Tibial nerve (tissue), 4 donors: ENCODE results near the gene ANKZF1. TPM values are rescaled to one million over a fixed set of nuclear protein-coding genes. Genes with fewer than 3 reads are reported as not detected.
A peak's percentile ranks its signal among the peaks of the same experiment; 100 is the strongest.

ENCODE experiments used
- DNase-seq, 2 donors: peaks; one replicate each; pipeline ENCODE4 v3.0.0-alpha.2; 2019; ENCODE audit warnings: low spot score in 2 of 2
- H3K27ac ChIP-seq, 4 donors: fragments of 200-600 bp; sonication (generic) in 3 of 4; one replicate each; pipeline ENCODE4 v1.5.1; 2017 to 2019; ENCODE audit warnings: mild to moderate bottlenecking in 1 of 4
- H3K27me3 ChIP-seq, 2 donors: fragments of 200-600 bp; sonication (generic) in 1 of 2; one replicate each; pipeline versions ENCODE4 v1.5.1 to v1.6.0; 2017 to 2019
- H3K36me3 ChIP-seq, 3 donors: fragments of 200-600 bp; sonication (generic); one replicate each; pipeline ENCODE4 v1.5.1; 2018 to 2019
- H3K4me1 ChIP-seq, 4 donors: fragments of 200-600 bp; sonication (generic) in 3 of 4; one replicate each; pipeline ENCODE4 v1.5.1; 2017 to 2019
- H3K4me3 ChIP-seq, 4 donors: fragments of 200-600 bp; sonication (generic) in 3 of 4; one replicate each; pipeline ENCODE4 v1.5.1; 2017 to 2019; ENCODE audit warnings: mild to moderate bottlenecking in 1 of 4, moderate library complexity in 1 of 4
- H3K9me3 ChIP-seq, 4 donors: fragments of 200-600 bp; sonication (generic) in 3 of 4; one replicate each; pipeline ENCODE4 v1.5.1; 2017 to 2019
- EP300 ChIP-seq, 2 donors: sonication (generic); formaldehyde crosslinking; IDR thresholded peaks; one replicate each; pipeline ENCODE4 v1.6.1; 2017; ENCODE audit warnings: antibody characterized with exemption in 2 of 2, mild to moderate bottlenecking in 1 of 2
- POLR2A ChIP-seq, 2 donors: fragments of 450-650 bp; IDR thresholded peaks; one replicate each; pipeline ENCODE4 v1.6.1; 2017; ENCODE audit warnings: antibody characterized with exemption in 2 of 2, mild to moderate bottlenecking in 2 of 2, moderate library complexity in 2 of 2
- WGBS, 2 donors: methylation state at CpG; one replicate each; pipeline ENCODE4 v1.1.5; 2018; 5-methylcytosine and 5-hydroxymethylcytosine counted together
- total RNA-seq, 4 donors: library from RNA; depleted of rRNA; stranded (reverse); fragments of >200 nt; gene quantifications; one replicate each; pipeline ENCODE4 v1.1.0, GENCODE V29; 2016
- TF ChIP-seq, protein P1 (sequence below), 5 experiments: fragments of 200-600 bp in 3 of 5; fragments of 450-650 bp in 2 of 5; sonication (generic) in 3 of 5; IDR thresholded peaks; one replicate each; pipeline ENCODE4 v1.5.1; 2016 to 2019; ENCODE audit warnings: antibody characterized with exemption in 5 of 5, mild to moderate bottlenecking in 3 of 5, moderate library complexity in 2 of 5

ANKZF1 gene
- total RNA-seq, 4 donors from 2014 or later = 84.5 to 106 (median 97.6) TPM

DNA sequence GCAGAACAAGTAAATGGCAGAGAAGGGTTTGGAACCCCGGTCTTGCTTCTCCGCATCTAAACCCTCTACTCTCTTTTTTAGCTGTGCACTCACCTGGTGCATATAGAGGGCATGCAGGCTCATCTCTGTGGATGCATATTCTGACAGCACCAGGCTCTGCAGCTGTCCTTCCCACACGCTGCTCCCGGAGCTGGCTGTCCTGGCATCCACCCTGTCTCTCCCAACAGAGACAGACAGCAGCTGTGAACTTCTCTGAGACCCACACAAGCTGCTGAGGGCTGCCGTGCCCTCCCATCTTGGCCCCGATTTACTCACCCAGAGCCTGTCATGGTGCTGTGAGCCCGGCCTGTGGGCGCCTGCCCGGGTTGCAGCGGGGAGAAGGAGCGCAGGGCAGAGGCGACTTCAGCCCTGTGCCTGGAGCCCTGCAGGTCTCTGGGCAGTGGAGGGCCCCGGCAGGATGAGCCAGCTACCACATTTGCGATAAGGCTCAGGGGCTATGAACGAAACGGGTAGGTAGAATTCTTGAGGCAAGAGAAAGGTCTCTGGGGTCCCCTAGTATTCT, 7.6 kb upstream of the ANKZF1 start:
- no peaks in the 10 kb centered on the region for H3K27me3 ChIP-seq
- H3K4me3 ChIP-seq = no peak overlapping the region
- H3K36me3 ChIP-seq = peaks cover 4 to 70% (median 31%) of the 10 kb centered on the region in 3 donors
- 90 to 92% methylated on average over 11 to 16 of the region's 16 CpGs for WGBS, 2 donors
- peaks cover 0 to 32% (median 21%) of the 10 kb centered on the region in 4 donors for H3K4me1 ChIP-seq
- TF ChIP-seq POLR2A (IDR thresholded peaks at IDR 0.05) (no peak), EP300 (IDR thresholded peaks at IDR 0.05) (no peak)
- TF ChIP-seq, protein P1, sequence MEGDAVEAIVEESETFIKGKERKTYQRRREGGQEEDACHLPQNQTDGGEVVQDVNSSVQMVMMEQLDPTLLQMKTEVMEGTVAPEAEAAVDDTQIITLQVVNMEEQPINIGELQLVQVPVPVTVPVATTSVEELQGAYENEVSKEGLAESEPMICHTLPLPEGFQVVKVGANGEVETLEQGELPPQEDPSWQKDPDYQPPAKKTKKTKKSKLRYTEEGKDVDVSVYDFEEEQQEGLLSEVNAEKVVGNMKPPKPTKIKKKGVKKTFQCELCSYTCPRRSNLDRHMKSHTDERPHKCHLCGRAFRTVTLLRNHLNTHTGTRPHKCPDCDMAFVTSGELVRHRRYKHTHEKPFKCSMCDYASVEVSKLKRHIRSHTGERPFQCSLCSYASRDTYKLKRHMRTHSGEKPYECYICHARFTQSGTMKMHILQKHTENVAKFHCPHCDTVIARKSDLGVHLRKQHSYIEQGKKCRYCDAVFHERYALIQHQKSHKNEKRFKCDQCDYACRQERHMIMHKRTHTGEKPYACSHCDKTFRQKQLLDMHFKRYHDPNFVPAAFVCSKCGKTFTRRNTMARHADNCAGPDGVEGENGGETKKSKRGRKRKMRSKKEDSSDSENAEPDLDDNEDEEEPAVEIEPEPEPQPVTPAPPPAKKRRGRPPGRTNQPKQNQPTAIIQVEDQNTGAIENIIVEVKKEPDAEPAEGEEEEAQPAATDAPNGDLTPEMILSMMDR (IDR thresholded peaks at IDR 0.05) = no peak
- DNase-seq = no peak
- no peaks in the 10 kb centered on the region for H3K9me3 ChIP-seq
- no peak overlapping the region for H3K27ac ChIP-seq

DNA sequence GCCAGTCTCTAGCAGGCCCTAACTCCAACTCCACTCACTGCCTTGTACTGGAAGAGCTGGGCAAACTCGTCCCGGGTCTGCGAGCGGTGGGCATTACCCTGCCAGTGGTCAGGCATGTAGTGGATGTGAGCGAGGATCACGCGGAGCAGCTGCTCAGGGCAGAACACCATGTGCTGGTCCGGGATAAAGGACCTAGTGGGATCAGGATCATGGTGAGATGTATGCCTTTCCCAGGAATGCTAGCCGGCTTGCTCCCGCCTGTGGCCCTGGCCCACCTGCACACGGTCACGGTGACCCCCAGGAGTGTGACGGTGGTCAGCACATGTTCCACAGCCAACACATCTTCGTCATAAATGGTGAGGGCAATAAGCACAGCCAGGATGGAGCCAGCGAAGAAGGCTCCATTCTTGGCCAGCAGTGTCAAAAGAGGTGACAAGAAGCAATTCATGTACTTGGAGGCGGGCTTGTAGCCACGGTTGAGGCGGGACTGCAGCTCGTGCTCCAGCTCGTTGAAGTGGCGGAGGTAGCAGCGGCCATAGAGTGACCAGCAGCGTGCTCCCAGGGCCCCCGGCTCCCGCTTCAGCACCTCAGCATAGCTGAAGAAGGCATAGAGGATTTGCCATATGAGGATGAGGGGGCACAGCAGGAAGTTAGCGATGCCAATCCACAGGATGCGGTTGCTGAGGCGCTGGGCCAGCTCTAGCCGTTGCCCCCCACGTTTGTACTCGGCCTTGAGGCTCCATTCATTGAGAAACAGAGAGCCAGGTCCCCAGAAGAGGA, 5.6 kb upstream of the ANKZF1 start:
- Histone ChIP-seq H3K4me1 (peaks cover 0 to 33% (median 20%) of the 10 kb centered on the region in 4 donors), H3K9me3 (no peaks in the 10 kb centered on the region), H3K27ac (no peak overlapping the region), H3K27me3 (no peaks in the 10 kb centered on the region), H3K4me3 (no peak overlapping the region), H3K36me3 (peaks cover 4 to 70% (median 31%) of the 10 kb centered on the region in 3 donors)
- DNase-seq = no peak
- TF ChIP-seq EP300 (IDR thresholded peaks at IDR 0.05) (no peak), POLR2A (IDR thresholded peaks at IDR 0.05) (no peak)
- TF ChIP-seq, protein P1 (IDR thresholded peaks at IDR 0.05) = no peak
- WGBS, 2 donors = 90 to 93% methylated on average over 31 of the region's 31 CpGs

DNA sequence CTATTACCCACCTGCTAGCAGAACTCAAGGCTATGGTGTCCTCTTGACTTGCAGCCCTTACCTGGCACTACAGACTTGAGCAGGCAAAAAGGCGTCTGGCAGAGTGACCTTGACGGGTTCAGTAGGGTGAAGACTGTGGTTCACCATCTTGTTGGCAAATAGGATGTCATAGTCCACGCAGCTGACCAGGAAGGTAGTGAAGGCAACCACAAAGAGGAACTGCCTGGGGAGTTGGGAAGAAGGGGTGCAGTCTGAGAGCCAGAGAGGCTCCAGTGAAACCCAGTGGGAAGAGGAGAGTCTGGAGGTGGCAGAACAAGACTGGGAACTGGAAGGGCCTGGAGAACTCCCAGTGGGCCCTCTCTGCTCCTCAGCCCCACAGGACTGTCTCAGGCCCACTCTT, 4.3 kb upstream of the ANKZF1 start:
- TF ChIP-seq, protein P1 (IDR thresholded peaks at IDR 0.05) = no peak
- TF ChIP-seq POLR2A (IDR thresholded peaks at IDR 0.05) (no peak), EP300 (IDR thresholded peaks at IDR 0.05) (no peak)
- Histone ChIP-seq H3K4me1 (peaks cover 0 to 22% (median 12%) of the 10 kb centered on the region in 4 donors), H3K36me3 (peaks cover 4 to 65% (median 31%) of the 10 kb centered on the region in 3 donors), H3K27me3 (no peaks in the 10 kb centered on the region), H3K9me3 (no peaks in the 10 kb centered on the region), H3K27ac (no peak overlapping the region), H3K4me3 (no peak overlapping the region)
- WGBS, 2 donors = 85 to 87% methylated on average over 3 of the region's 3 CpGs
- DNase-seq = no peak

DNA sequence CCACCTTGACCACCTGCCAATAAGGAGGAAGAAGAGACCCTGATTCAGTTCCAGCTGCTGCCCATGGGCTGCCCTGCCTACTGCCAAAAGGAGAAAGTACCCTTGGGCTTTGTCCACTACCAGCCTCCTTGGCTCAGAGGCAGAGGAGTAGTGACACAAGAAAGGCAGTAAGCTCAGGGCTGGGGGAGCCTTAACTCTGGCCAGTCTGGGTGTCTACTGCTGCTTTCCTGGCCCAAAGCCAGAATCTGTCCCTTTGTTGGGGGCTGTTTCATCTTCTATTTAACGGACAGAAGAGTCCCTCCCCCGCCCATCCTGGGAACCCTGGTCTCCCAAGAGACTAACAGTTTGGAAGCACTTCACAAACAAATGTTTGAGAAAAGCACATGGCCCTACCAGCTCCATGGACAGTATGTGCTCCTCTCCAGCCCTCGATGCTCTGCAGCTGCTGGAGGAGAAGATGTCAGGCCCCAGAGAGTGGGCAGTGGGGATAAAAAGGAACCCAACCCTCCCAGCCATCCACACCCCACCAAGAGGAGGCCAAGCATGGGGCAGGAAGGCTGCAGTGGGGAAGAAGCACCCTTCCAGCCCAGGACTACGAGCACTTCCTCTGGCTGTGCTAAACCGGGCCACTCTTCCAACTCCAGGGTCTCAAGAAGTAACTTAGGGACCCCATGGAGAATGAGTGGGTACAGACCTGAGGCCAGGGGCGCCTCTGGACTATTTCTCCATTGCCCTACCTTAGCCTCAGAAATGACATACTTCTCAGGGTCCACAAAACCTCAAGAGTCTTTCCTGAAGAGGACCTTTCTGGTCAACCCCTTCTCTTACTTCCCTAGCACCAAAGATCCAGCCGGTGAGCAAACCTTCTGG, 1.3 kb upstream of the ANKZF1 start:
- 35% methylated on average over 7 of the region's 7 CpGs for WGBS, 2 donors
- no peaks in the 10 kb centered on the region for H3K27me3 ChIP-seq
- H3K4me1 ChIP-seq = peaks cover 0 to 44% (median 17%) of the 10 kb centered on the region in 4 donors
- peaks cover 4 to 56% (median 20%) of the 10 kb centered on the region in 3 donors for H3K36me3 ChIP-seq
- H3K27ac ChIP-seq = peak overlapping the region; percentile 96 to 99 (median 96)
- DNase-seq = no peak
- no peaks in the 10 kb centered on the region for H3K9me3 ChIP-seq
- H3K4me3 ChIP-seq = peak overlapping the region; percentile 64 to 98 (median 87)
- TF ChIP-seq, protein P1 (IDR thresholded peaks at IDR 0.05) = no peak
- TF ChIP-seq EP300 (IDR thresholded peaks at IDR 0.05) = no peak
- no peak for TF ChIP-seq POLR2A (IDR thresholded peaks at IDR 0.05)
